GM18505 (cell line): ENCODE results near the gene WDR44.
A peak's percentile ranks its signal among the peaks of the same experiment; 100 is the strongest.
"Not testable (repeated sequence)": the region's sequence is repeated elsewhere in the genome, so short reads cannot be mapped to it uniquely, and the experiment has no call there.

Experiments
- ATAC-seq: cut with Tn5 transposase; IDR thresholded peaks from one replicate; pipeline ENCODE4 v1.9.1; 2021; ENCODE audit not compliant: unreplicated experiment
- POLR2A ChIP-seq: IDR thresholded peaks from 4 replicates; pipeline ENCODE4 v1.6.1; 2011; ENCODE audit warnings: borderline replicate concordance; ENCODE audit not compliant: insufficient read depth, insufficient read length; ENCODE audit errors: extremely low read depth

The WDR44 gene, protein sequence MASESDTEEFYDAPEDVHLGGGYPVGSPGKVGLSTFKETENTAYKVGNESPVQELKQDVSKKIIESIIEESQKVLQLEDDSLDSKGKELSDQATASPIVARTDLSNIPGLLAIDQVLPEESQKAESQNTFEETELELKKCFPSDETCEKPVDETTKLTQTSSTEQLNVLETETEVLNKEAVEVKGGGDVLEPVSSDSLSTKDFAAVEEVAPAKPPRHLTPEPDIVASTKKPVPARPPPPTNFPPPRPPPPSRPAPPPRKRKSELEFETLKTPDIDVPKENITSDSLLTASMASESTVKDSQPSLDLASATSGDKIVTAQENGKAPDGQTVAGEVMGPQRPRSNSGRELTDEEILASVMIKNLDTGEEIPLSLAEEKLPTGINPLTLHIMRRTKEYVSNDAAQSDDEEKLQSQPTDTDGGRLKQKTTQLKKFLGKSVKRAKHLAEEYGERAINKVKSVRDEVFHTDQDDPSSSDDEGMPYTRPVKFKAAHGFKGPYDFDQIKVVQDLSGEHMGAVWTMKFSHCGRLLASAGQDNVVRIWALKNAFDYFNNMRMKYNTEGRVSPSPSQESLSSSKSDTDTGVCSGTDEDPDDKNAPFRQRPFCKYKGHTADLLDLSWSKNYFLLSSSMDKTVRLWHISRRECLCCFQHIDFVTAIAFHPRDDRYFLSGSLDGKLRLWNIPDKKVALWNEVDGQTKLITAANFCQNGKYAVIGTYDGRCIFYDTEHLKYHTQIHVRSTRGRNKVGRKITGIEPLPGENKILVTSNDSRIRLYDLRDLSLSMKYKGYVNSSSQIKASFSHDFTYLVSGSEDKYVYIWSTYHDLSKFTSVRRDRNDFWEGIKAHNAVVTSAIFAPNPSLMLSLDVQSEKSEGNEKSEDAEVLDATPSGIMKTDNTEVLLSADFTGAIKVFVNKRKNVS

DNA sequence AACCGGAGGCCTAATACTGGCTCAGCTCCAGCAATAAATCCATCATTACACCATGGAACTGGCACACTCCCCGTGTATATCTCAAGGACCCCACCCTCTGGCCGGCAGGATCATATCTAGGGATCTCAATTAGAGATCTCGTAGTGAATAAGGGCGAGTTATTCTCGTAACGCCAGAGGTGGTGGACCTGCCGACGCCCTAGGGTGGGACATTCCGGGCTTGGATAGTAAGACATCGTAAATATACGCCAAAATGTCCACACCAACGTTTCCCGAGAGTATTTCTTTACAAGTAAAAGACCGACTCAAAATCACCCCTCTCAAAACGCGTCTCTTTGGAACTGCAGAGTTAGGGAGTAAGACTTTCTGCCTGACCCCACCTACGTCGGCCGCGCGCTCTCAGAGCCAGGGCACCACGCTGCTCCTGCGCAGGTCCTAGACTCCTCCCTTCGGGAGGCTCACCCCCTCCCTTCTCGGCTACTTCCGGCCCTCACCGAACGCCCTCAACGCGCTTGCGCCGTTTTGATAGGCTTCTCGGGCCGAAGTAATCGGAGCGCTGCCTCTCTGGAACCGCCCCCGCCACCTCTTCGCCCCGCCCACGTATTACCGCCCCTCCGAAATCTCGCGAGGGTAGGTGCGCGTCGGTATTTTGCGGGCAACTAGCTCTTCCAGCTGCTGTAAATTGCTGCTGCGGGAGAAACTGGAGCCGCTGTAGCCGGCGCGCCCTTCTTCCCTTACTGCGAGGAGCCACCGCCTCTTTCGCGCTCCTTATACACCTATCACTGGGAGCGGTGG lies at the start of gene WDR44:
WDR44 (plus strand) TSS at position 643 of the 794 bp plus-strand sequence. CDS start 398 bp downstream, outside the sequence.
- ATAC-seq, result peak; percentile 89

DNA sequence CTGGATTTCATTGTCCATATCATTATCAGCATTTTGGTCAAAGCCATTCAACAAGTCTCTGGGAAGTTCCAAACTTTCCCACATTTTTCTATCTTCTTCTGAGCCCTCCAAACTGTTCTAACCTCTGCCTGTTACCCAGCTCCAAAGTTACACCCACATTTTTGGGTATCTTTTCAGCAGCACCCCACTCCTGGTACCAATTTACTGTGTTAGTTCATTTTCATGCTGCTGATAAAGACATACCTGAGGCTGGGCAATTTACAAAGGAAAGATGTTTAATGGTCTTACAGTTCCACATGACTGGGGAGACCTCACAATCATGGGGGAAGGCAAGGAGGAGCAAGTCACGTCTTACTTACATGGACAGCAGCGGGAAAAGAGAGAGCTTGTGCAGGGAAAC lies 40.1 kb upstream of the WDR44 start:
- not testable (repeated sequence) for ATAC-seq

More for the DNA sequence above, at the start of gene WDR44:
- TF ChIP-seq POLR2A, result peak; percentile 71

DNA sequence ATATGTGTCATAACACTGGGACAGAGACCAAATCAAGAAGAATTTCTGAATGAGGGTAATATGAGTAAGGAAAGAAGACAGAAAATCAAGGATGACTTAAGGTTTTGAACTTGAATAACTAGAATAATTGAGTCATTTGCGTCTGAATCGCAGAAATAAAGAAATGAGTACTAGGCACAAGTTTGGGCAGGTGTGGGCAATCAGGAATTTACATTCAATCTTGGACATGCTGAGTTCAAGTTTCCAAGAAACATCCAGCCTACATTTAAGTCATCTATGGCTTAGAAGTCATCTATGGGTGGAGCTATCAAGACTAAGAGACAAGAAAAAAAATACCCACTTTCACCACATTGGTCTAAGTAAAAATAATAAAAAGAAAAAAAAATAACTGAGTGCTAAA lies 30.4 kb upstream of the WDR44 start:
- TF ChIP-seq POLR2A, result no peak
- ATAC-seq, result no peak

DNA sequence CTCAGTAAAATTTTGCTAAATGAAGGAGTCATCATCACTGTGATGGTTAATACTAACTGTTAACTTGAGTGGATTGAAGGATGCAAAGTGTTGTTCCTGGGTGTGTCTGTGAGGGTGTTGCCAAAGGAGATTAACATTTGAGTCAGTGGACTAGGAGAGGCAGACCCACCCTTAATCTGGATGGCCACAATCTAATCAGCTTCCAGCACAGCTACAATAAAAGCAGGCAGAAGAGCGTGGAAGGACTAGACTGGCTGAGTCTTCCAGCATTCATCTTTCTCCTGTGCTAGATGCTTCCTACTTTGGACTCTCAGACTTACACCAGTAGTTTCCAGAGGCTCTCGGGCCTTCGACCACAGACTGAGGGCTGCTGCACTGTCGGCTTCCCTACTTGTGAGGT lies 21.3 kb upstream of the WDR44 start:
- no peak for ATAC-seq
- TF ChIP-seq POLR2A, result no peak

DNA sequence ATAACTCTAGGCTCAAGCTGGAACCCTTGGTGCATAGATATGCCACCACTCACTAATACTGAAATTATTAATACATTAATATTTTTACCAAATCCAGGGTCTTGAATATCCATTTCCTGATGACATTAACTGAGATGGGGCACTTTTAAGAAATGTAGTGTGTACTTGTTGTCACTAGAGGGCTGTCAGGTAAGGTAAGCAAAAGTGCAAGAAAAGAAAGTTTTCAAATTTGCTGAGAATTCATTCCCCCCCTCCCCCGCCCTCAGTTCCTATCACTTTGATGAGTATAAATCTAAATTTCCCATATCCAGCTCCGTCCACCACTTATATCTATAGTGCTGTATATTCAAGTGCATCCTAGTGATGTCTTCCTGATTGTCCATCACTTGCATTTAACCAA lies 20.5 kb upstream of the WDR44 start:
- TF ChIP-seq POLR2A, result no peak
- ATAC-seq, result no peak

DNA sequence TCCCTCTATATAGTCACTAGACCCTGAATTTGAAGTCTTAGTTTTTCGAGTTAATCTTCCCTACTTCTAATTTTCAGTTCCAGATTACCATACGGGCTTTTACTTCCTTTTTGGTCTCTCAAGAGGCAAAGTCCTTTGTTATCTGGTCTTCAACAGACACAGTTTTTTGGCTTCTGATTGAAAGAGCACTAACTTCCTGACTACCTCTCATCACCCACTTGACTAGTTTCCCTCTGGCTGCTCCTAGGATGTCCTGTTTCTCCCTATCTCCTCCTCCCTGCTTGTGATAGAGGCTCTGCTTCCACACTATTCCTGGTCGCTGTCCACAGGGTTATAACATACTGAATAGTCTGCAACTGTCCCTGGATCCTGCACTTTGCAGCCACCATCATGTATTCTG lies 16.7 kb upstream of the WDR44 start:
- TF ChIP-seq POLR2A, result no peak

DNA sequence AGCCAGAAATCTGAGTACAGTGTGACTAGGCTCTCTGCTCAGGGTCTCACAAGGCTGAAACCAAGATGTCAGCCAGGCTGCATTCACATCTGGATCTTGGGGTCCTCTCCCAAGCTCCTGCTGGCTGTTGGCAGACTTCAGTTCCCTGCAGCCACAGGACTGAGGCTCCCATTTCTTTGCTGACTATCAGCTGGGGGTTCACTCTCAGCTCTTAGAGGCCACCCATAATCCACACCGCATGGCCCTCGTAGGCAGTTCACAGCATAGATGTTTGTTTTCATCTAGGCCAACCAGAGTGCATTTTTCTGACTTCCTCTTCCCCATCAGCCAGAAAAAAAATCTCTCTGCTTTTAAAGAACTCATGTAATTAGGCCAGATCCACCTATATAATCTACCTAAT lies 8.2 kb upstream of the WDR44 start:
- ATAC-seq, result no peak
- no peak for TF ChIP-seq POLR2A

More for the DNA sequence above, 16.7 kb upstream of the WDR44 start:
- ATAC-seq, result no peak

DNA sequence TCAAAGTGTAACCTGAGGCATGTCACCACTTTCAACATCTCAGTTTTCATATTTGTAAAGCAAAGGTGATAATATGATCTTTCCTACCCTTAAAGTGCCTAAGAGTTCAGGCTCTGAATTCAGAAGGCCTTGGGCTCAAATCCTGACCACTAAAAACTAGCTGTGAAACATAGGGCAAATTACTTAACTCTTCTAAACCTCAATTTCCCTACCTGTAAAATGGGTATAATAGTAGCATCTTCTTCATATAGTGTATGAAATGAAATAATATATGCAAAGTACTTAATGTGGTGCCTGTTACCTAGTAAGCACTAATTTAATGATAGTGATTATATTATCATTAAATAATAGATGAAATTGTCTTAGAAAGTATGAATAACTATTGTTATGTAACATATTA lies 7.0 kb upstream of the WDR44 start:
- no peak for TF ChIP-seq POLR2A
- ATAC-seq, result no peak

DNA sequence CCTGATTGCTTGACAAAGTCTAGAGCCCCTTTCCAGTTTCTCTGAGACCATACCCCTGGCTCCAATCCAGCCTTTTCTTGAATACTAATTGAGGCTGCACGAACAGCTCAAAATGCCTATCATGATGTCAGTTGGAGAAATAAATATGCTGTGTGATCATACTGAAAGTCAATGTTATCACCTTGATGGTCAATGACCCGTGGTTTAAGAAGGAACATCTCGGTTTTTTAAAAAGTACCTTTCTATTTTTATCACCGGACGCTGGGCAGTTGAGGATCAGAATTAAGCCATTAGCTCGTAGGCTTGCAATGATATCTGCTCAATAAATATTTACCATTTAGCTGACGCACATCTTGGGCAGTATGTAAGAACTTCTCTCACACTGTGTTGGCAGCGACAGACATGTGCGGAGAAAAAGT lies 852 bp upstream of the WDR44 start:
- TF ChIP-seq POLR2A, result no peak
- peak; percentile 8 for ATAC-seq

DNA sequence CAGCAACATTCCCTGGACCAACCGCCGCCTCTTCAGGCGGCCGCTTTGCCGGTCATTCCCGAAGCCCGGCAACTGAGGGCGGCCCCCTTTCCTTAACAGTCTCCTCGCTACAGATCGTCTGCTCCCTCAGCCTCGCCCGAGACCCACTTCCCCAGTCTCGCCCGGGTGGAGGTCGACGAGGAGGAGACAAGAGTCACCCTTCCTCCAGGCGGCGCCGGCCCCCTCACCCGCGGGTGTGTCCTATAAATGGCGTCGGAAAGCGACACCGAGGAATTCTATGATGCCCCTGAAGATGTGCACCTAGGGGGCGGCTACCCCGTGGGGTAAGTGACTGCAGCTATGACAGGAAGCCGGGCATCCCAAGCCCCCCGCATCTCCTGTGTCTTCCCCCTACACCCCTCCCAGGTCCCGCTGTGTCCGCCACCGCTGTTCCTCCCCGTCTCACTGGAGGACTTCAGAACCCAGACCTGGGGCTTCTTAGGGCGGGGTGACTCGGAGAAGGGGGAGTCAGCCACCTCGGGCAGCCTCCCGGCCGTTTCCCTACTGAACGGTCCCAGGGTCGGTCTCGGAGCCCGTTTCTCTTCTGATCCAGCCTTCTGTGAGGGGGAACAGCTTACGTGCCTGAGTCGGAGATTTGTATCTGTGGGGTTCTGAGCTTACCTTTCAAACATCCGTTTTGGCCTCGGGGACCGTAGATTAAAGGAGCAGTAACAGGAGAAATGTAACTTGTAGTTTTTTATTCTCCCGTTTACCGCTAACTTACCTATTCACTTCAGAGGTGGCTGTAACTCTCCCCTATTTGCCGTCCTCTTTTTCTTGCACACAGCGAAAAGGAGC lies 570 bp downstream of the WDR44 start:
- no peak for TF ChIP-seq POLR2A
- peak; percentile 25 for ATAC-seq

DNA sequence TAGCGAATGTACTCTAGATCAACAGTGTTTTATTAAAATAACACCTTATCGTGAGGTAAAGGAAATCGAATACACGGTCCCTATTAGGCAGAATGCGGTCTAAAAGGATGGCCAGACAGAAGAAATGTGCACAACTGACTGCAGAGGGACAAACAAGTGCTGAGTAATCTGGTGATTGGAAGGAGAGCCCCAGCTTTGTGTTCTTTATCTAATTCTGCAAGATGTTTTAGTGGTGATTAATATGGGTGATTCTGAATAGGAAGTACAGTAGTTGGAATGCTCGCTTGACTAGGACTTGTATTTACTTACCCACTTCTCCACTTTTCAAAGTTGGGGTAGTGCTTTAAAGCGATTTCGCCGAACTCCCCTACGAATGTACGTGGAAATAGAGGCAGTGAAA lies 1.2 kb downstream of the WDR44 start:
- ATAC-seq, result no peak
- TF ChIP-seq POLR2A, result no peak

DNA sequence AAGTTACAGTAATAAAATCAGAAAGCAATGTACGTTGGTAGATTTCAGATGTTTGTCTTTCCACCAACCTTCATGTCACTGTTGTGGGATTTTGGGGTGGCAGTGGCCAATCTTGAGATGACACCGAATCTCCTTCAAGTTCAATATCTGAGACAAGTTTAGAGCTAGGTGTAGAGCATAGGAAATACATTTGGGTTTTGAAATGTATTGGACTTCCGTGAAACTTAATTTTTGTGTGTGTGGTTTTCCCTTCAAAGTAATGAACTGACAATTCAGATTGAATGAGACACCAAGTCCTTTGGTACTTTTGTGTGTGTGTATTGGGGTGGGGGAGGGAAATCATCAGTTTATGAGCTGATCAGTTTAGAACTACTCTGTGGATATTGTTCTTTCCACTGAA lies 1.8 kb downstream of the WDR44 start:
- no peak for ATAC-seq

More for the DNA sequence above, 1.8 kb downstream of the WDR44 start:
- TF ChIP-seq POLR2A, result no peak
